SK-N-DZ (cell line): ENCODE measurements around the gene ADAMTS14.

Experiments
- DNase-seq: peaks from one replicate; pipeline ENCODE4 v3.0.0-alpha.2; 2015; ENCODE audit warnings: low spot score

ADAMTS14 gene

GRCh38 chr10:70784016-70784415 lies 111.7 kb downstream of the ADAMTS14 start:
- no peak for DNase-seq

DNA sequence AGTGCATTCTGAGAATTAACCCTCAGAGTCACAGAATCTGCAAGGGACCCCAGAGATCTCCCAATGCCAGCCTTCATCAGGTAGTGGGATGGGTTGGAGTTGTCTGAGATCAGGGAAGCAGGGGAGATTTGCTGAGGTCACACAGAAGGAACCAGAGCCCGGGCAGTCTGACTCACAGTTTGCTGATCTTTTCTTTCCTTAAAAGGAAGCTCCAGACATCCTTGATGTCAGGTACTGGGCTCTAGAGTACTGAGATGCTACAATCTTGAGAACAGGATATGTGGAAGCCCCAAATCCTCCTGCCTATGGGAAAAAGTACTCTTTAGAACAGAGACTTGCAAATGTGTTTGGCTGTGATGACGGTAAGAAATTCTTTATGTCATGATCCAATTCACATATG lies 112.2 kb downstream of the ADAMTS14 start:
- no peak for DNase-seq

GRCh38 chr10:70785190-70785589 lies 112.9 kb downstream of the ADAMTS14 start, which contains the start of gene TBATA:
Gene TBATA (minus strand): TSS chr10:70785377. CDS start chr10:70783379, 1,998 bp downstream.
- DNase-seq = no peak

DNA sequence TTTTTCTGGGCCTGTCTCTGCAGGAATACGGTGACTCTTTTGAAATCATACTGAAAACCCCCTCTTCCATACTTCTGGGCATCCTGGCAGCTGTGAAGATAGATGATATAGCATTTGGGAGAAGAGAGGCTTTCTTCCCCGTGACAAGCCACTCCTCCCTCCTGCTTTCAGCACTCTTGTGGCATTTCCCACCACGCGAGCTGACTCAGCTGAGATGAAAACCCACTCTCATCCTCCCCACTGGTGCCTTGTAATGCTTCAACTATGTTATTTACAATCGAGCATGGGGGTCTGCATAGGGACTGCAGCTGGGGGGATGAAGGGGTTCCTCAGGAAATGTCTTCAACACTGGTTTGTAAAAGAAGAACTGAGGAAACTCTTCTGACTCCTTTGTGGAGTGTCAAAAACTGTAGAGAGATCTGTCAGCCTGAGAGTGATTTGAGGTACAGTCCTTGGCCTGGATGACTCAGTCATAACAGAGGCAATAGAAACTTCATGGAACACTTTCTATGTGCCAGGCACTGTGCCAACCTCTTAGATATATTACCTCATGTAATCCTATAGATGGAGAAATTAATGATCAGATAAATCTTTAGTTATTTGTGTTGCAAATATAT lies 114.6 kb downstream of the ADAMTS14 start:
- DNase-seq = no peak

DNA sequence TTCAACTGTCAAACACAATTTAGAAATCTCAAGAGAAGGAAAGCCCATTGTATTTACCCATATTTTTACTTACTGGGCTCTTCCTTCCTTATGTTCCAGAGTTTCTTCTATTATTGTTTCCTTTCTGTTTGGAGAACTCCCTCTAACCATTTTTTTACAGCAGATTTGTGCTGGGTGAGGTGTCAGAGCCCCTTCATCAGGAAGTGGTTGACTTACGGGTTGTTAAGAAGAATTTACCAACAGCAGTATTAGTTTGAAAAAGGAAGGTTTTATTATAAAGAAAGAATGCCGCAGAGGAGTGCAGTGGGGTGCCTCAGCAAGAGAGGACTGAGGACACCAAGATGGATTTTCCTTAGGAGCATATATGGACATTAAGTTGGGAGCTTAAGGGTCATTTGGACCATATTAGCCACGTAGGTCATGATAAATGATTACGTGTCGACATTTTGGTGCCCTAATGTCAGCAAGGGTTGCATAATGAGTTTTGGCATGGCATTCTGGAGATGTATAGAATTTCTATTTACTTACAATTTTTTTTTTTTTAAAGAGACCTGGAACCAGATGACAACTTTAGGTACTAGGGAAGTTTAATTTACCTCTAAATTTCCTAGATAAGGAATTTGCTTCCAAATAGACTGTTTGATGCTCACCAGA lies 119.2 kb downstream of the ADAMTS14 start:
- no peak for DNase-seq

- DNase-seq = no peak
These were observed 123.3 kb downstream of the ADAMTS14 start for GRCh38 chr10:70795613-70796012.

DNA sequence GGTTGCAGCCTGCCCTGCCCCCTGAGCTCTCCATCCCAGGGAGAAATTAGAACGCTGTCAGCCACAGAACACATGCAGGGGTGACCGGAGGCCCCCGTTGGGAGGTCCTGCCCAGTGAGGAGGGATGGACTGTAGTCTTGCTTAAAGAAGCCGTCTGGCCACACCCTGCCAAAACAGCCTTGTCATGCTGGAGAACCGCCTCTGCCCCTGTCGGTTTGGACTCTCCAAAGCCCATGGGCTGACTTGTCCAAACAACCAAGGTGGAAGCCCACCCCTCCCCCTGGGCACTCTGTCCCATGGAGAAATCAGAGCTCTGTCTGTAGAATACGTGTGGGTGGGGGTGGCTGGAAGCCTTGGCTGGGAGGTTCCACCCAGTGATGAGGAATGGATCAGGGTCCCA lies 125.5 kb downstream of the ADAMTS14 start:
- DNase-seq = no peak

DNA sequence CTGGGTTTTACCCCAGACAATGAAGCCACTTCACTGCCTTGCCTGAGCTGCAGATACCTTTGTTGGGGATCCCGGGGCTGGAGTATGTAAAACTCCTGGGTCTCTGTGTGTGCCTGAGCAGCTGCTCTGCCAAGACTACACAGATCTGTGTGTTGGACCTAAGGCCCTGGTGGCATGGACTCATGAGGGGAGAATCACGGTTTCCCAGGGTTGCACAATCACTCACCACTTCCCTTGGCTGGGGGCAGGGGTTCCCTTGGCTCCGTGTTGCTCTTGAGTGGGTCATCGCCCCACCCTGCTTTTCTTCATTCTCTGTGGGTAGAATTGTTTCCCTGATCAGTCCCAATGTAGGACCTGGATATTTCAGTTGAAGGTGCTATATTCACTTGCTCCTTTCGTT lies 126.8 kb downstream of the ADAMTS14 start:
- DNase-seq = no peak

- no peak for DNase-seq
These were observed 129.5 kb downstream of the ADAMTS14 start for GRCh38 chr10:70801854-70802253.

- DNase-seq = no peak
These were observed 131.6 kb downstream of the ADAMTS14 start for GRCh38 chr10:70803775-70804420.

- no peak for DNase-seq
These were observed 132.1 kb downstream of the ADAMTS14 start for GRCh38 chr10:70804421-70804808.

DNA sequence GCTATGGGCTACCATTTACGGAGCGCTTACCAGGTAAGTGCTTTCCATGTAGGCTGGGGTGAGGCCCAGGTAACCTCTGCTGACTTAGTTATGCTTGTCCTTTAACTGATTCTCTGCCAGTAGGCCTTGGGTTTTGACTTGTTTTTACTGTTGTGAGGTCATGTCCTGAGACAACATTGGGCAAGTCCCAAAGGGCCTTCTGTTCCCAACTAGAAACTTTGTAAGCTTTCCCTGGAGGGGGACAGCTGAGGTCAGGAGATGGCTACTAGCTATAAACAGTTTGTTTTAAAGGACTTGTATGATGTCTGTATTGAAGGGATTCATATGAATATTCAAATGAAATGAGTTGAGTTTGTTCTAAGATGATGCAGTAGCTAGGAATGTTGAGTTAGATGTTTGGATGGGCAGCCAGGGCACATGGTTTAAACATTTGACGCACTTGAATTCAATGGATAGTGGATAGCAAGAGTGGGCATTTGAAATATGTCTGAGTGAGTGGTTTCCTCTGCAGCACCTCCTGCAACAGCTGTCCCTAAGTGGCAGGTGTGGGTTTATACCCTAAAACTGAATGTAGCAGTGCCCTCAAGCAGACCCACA lies 133.4 kb downstream of the ADAMTS14 start:
- DNase-seq = no peak

- DNase-seq = no peak
These were observed 134.5 kb downstream of the ADAMTS14 start for GRCh38 chr10:70806841-70807240.

DNA sequence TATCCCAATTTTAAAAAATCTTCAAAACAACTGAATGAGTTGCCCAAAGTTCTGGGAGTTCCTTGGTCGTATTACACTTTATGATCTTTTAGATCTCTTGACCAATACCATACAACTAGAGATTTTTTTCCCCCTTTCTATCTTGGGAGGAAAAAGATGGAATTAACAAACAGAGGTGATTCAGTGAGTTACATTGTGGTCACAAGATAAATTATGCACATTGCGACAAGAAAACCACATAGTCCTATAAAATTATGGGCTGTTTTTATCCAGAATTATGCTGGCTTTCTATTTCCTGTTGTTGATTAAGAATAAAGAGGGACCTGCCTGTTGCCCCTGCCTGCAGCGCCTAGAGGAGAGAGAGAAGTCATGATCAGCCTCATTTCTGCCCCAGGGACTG lies 135.2 kb downstream of the ADAMTS14 start:
- DNase-seq = no peak

DNA sequence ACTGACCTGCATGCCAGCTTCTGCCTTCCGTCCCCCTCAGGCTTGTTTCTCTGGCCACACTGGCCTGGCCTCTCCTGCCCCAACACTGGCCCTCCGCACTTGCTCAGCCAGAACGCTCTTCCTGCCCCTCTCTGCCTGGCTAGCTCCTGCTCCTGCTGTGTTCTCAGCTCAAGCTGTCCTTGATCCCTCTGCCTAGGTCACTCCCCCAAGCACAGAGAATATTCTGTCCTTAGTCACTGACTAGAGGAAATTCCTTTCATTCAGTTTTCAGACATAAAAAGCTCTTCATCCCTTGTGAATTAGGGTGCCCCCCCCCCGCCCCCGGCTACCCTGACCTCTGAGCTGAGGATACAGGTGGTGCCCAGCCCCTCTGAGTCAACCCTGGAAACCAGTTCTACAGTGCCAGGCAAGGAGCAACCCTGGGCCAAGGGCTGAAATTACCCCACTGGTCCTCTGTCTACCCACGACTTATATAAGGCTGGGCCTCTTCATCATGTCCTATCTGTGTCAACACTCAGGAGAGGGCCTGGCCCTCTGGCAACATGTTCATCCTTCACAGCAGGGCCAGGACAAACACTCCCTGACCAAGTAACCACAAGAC lies 136.8 kb downstream of the ADAMTS14 start:
- no peak for DNase-seq

- DNase-seq = no peak
These were observed 137.4 kb downstream of the ADAMTS14 start for GRCh38 chr10:70809726-70810125.

- DNase-seq = no peak
These were observed 138.7 kb downstream of the ADAMTS14 start for GRCh38 chr10:70810967-70811366.

DNA sequence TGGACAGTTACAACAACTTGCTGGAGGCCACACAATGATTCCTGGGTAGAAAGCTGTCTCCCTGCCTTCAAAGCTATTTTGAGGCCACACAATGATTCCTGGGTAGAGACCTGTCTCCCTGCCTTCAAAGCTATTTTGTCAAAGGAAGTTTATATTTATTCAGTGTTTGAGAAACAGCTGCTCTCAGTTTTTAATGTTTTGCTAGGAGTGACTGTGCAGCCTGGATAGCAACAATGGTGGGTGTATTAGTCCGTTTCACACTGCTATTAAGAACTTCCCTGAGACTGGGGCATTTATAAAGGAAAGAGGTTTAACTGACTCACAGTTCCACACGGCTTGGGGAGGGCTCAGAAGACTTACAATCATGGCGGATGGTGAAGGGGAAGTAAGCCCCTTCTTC lies 139.6 kb downstream of the ADAMTS14 start:
- no peak for DNase-seq
